HG02642 (cell line): ENCODE results near the gene MEIS2.

Experiments used
- ATAC-seq: cut with Tn5 transposase; IDR thresholded peaks from one replicate; pipeline ENCODE4 v1.9.1; 2021; ENCODE audit warnings: mild to moderate bottlenecking; ENCODE audit not compliant: unreplicated experiment, poor library complexity

Gene MEIS2

GRCh38 chr15:36908991-36909390 lies 191.4 kb downstream of the MEIS2 start:
- ATAC-seq, result no peak

GRCh38 chr15:36907295-36907694 lies 193.1 kb downstream of the MEIS2 start:
- ATAC-seq, result no peak

- ATAC-seq, result no peak
Observed at GRCh38 chr15:36905908-36906307, 194.4 kb downstream of the MEIS2 start.

GRCh38 chr15:36904715-36905114 lies 195.6 kb downstream of the MEIS2 start:
- ATAC-seq, result no peak

- no peak for ATAC-seq
Observed at GRCh38 chr15:36903922-36904556, 196.3 kb downstream of the MEIS2 start.

- ATAC-seq, result no peak
Observed at GRCh38 chr15:36903195-36903594, 197.2 kb downstream of the MEIS2 start.

- ATAC-seq, result no peak
Observed at GRCh38 chr15:36901012-36901411, 199.3 kb downstream of the MEIS2 start.

- ATAC-seq, result no peak
Observed at GRCh38 chr15:36899696-36900095, 200.7 kb downstream of the MEIS2 start.

- no peak for ATAC-seq
Observed at GRCh38 chr15:36898536-36899126, 201.7 kb downstream of the MEIS2 start.

- ATAC-seq, result no peak
Observed at GRCh38 chr15:36897834-36898233, 202.5 kb downstream of the MEIS2 start.

GRCh38 chr15:36896949-36897348 lies 203.4 kb downstream of the MEIS2 start:
- no peak for ATAC-seq

- ATAC-seq, result no peak
Observed at GRCh38 chr15:36894075-36894474, 206.3 kb downstream of the MEIS2 start.

GRCh38 chr15:36893276-36893675 lies 207.1 kb downstream of the MEIS2 start:
- no peak for ATAC-seq

- ATAC-seq, result no peak
Observed at GRCh38 chr15:36888011-36888992, 212.0 kb downstream of the MEIS2 start.

- no peak for ATAC-seq
Observed at GRCh38 chr15:36887214-36887961, 213.0 kb downstream of the MEIS2 start.

- no peak for ATAC-seq
Observed at GRCh38 chr15:36886701-36887100, 213.6 kb downstream of the MEIS2 start.

GRCh38 chr15:36886191-36886590 lies 214.2 kb downstream of the MEIS2 start:
- ATAC-seq, result no peak

- ATAC-seq, result no peak
Observed at GRCh38 chr15:36885771-36886170, 214.6 kb downstream of the MEIS2 start.

GRCh38 chr15:36884936-36885635 lies 215.3 kb downstream of the MEIS2 start:
- ATAC-seq, result no peak

- ATAC-seq, result no peak
Observed at GRCh38 chr15:36884518-36884875, 215.9 kb downstream of the MEIS2 start.
